GM10847 (cell line): ENCODE measurements around the gene CCAR1.

Experiments used
- POLR2A ChIP-seq: IDR thresholded peaks from 2 replicates; pipeline ENCODE4 v1.6.1; 2011; ENCODE audit not compliant: insufficient read length; ENCODE audit errors: extremely low read depth

Gene CCAR1, protein sequence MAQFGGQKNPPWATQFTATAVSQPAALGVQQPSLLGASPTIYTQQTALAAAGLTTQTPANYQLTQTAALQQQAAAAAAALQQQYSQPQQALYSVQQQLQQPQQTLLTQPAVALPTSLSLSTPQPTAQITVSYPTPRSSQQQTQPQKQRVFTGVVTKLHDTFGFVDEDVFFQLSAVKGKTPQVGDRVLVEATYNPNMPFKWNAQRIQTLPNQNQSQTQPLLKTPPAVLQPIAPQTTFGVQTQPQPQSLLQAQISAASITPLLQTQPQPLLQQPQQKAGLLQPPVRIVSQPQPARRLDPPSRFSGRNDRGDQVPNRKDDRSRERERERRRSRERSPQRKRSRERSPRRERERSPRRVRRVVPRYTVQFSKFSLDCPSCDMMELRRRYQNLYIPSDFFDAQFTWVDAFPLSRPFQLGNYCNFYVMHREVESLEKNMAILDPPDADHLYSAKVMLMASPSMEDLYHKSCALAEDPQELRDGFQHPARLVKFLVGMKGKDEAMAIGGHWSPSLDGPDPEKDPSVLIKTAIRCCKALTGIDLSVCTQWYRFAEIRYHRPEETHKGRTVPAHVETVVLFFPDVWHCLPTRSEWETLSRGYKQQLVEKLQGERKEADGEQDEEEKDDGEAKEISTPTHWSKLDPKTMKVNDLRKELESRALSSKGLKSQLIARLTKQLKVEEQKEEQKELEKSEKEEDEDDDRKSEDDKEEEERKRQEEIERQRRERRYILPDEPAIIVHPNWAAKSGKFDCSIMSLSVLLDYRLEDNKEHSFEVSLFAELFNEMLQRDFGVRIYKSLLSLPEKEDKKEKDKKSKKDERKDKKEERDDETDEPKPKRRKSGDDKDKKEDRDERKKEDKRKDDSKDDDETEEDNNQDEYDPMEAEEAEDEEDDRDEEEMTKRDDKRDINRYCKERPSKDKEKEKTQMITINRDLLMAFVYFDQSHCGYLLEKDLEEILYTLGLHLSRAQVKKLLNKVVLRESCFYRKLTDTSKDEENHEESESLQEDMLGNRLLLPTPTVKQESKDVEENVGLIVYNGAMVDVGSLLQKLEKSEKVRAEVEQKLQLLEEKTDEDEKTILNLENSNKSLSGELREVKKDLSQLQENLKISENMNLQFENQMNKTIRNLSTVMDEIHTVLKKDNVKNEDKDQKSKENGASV

DNA sequence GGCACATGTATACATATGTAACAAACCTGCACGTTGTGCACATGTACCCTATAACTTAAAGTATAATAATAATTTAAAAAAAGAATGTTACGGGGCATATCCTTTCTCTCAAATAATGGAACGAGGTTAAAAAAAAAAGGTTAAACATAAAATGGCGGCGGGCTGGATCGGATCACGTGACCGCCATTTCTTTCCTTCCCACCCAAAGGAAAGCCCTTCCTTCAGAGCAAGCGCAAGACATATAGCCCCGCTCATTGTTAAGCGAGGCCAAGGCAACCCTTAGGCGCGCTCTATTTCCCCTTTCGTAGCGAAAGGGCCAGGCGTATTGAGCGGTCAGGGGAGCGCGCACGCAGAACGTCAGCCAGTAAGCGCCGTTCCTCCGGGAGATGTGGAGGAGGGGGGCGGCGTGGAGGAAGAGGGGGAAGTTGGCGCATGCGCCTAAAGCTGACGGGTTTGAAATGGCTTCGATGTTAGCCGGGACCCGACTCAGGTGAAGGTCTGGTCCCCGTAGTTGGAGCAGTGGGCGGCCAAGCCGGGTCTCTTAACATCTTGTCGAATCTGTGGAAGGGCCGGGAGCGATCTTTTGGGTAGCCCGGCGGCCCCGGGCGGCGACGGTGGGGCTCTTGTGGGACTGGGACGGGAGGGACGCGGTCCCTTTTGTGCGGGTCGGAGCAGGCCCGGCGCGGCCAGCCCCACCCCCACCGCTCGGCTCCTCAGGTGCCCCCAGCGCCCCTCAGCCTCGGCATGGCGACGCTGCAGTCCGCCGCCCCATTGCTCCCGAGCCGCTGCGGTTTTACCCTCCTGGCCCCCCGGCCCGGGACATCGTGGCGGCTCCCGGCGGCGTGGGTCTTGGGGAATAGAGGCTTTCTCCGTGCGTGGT lies at the start of gene CCAR1:
TSS of gene CCAR1 (plus strand) at position 447 of the 880 bp plus-strand sequence. CDS start 1,266 bp downstream, outside the sequence.
- peak; percentile 64 for TF ChIP-seq POLR2A

DNA sequence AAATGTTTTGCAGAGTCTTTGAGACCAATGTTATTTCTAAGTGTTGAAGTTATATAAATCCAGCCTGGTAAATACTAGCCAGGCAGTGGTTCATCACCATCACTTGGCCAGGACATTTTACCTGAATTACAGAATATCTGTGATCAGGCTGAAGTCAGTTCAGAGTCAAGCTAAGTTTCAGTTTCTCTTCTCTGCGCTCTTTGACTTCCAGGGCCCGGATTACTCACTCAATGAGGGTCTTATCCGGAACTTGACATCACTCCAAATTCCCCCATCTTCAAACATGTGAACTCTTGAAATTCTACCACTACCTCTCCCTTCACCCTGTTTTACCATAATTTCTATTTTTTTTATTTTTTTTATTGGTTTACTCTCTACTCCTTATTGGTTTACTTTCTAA lies 36.6 kb upstream of the CCAR1 start:
- TF ChIP-seq POLR2A = no peak

DNA sequence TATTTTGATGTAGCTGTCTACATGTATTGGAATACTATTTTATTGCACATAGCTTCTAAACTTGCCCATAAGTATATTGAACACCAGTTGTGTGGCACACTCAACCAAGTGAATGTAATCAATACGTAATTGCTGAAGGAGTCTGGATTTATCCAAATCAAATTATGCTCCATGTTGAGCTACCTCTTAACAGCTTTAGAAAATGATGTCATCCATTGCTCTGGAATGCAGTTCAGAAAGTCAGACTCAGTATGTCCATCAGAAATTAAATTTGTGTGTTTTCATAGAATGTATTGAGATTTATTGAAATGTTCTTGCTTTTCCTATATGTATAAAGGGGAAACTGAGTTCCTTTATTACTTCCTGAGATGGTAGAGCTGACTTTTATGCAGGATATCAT lies 25.0 kb upstream of the CCAR1 start:
- no peak for TF ChIP-seq POLR2A

DNA sequence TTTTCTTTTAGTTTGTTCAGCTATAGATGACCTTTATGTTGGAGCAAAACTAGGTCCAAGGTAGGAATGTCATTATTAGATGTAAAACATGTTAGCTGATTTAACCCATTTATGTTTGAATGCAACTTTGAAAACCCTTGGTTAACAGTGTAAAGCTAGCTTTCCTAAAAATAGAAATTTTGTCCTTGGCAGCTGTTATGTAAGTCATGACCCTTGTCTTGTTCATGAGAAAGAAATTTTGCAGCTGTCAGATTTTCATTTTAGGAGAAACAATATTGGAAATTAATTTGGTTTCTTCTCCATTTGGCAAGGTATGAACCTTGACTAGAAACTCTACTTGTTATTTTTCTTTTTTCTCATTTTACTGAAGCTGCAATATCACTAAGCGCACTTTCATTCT lies 23.9 kb upstream of the CCAR1 start:
- no peak for TF ChIP-seq POLR2A

DNA sequence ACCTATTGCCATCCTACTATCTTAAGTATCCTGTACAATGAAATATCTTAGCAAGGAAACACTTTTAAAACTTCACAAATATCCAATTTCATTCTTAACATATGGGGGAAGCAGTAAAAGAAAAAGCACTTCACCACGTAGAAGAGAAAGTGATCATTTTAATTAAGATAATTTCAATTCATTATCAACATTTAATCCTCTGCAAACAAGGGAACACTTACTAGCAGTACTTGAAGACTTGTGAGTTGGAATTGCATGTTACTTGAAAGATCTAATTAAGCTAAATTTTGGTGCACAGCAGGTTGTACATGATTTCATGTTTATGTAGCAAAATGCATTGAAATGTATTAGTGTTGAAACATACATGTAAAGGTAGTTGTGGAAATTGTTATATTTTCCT lies 20.8 kb upstream of the CCAR1 start:
- no peak for TF ChIP-seq POLR2A

DNA sequence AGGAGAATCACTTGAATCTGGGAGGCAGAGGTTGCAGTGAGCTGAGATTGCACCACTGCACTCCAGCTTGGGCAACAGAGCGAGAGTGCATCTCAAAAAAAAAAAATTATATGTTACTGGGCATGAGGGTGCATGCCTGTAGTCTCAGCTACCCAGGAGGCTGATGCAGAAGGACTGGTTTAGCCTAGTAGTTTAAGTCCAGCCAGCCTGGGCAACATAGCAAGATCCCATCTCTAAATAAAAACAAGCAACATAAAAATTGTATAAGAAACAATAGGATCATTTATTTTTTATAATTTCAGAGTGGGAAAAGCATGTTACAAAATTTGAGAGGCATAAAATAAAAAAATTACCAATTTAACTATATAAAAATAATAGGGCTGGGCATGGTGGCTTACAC lies 15.5 kb upstream of the CCAR1 start:
- TF ChIP-seq POLR2A = no peak

DNA sequence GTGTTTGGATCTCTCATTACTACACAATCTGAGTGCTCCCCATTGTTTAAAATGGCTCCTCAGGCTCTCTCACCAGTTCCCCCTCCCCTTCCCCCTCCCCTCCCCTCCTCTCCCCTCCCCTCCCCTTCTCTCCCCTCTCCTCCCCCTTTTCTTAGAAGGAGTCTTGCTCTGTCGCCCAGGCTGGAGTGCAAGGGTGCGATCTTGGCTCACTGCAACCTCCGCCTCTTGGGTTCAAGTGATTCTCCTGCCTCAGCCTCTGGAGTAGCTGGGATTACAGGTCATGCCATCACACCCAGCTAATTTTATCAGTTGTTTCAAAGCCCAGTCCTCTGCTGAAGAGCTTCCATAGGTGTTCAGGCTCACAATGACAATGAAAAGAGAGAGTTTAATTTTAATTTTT lies 3.6 kb upstream of the CCAR1 start:
- no peak for TF ChIP-seq POLR2A

DNA sequence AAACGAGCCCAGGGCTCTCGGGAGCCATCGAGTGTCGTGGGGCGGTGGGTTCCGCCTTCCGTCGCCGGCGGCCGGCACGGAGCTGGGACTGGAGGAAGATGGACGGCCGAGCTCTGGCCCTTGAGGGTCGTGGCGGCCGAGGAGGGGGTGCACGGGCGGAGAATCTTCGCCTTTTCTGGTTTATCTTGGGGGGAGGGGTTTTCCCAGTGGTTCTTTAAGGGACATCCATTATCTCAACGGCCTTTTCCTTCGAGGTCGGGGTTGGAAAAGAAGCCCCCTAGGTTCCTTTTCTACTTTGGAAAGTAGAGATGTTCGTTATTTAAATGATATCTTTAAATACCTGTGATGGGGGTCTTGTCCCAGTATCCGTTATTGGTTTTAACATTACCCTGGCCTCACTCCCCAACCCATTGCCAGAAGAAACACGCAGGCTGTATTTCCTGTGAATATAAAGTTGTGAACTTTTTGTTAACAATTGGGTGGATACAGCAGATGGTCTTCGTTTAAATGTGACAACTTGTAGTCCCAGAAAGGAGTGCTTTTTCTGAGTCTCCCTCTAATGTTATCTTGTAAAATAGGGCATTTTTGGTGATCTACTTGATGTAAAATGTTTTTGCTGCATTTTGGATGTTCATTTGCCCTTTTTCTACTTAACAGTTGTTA lies 765 bp downstream of the CCAR1 start:
- no peak for TF ChIP-seq POLR2A

DNA sequence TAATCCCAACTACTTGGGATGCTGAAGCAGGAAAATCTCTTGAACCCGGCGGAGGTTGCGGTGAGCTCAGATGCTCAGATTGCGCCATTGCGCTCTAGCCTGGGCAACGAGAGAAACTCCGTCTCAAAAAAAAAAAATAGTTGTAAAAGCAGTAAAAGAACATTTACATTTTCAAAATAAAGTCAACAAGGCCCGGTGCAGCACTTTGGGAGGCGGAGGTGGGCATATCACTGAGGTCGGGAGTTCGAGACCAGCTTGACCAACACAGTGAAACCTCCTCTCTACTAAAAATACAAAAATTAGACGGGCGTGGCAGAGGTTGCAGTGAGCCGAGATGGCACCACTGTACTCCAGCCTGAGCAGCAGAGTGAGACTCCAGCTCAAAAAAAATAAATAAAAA lies 4.0 kb downstream of the CCAR1 start:
- no peak for TF ChIP-seq POLR2A

DNA sequence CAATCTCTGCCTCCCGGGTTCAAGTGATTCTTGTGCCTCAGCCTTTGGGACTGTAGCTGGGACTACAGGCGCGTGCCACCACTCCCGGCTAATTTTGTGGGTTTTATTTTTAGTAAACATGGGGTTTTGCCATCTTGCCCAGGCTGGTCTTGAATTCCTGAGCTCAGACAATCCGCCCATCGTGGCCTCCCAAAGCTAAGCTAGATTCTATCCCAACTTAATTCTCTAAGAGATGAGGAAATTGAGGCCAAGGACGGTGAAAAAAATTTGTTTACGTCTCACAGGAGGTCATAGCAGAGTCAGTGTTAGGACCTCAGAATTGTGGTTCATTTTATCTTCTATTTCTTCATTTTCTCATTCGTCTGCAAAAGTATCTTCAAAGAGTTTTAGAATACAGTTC lies 6.1 kb downstream of the CCAR1 start:
- no peak for TF ChIP-seq POLR2A

DNA sequence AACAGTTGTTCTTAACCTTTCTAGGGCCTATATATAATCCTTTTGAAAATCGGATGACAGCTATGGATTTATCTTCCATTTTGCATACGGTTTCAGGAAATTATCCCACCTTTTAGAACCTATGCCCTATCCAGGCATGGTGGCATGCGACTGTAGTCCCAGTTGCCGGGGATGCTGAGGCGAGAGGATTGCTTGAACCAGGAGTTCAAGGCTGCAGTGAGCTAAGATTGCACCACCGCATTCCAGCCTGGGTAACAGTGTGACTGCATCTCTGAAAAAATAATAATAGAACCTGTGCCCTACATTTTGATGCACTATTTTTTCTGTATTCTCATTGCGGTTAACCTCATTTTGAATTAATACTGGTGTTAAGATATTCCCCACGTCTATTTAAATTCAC lies 11.6 kb downstream of the CCAR1 start:
- no peak for TF ChIP-seq POLR2A

DNA sequence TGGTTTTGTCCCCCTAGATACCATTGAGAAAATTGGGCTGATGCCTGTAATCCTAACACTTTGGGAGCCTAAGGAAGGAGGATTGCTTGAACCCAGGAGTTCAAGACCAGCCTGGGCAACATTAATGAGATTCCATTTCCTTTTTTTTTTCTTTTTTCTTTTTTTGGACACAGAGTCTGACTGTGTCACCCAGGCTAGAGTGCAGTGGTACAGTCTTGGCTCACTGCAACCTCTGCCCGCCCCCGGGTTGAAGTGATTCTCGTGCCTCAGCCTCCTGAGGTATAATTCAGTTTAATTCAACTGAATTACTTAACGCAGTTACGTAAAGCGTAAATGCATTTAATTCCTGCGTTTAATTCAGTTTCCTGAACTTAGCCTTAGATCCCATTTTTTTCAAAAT lies 13.3 kb downstream of the CCAR1 start:
- TF ChIP-seq POLR2A = no peak

DNA sequence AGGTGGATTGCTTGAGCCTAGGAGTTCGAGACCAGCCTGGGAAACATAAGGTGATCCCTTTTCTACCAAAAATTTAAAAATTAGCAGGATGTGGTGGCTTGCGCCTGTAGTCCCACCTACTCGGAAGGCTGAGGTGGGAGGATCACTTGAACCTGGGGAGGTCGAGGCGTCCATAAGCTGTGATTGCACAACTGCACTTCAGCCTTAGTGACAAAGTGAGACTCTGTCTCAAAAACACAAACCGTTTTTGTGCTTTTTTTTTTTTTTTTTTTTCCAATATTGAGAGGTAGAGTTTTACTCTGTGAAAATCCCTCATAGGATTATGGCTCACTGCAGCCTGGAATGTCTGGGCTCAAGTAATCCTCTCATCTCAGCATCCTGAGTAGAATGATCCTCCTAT lies 14.1 kb downstream of the CCAR1 start:
- no peak for TF ChIP-seq POLR2A

DNA sequence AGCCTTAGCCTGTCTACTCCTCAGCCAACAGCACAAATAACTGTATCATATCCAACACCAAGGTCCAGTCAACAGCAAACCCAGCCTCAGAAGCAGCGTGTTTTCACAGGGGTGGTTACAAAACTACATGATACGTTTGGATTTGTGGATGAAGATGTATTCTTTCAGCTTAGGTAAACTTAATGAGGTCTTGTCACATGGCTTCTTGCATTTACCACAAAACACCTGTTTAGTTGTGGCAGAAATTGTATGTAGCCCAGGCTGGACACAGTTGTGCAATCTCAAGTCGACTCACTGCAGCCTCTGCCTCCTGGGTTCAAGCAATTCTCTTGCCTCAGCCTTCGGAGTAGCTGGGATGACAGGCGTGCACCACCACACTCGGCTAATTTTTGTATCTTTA lies 21.4 kb downstream of the CCAR1 start:
- no peak for TF ChIP-seq POLR2A
